ENCODE measurements around the gene KIF15. TPM values are rescaled to one million over a fixed set of nuclear protein-coding genes. Genes with fewer than 3 reads are reported as not detected.

The KIF15 gene
- total RNA-seq, 1 donor from 2014 or later = 2.4 TPM

DNA sequence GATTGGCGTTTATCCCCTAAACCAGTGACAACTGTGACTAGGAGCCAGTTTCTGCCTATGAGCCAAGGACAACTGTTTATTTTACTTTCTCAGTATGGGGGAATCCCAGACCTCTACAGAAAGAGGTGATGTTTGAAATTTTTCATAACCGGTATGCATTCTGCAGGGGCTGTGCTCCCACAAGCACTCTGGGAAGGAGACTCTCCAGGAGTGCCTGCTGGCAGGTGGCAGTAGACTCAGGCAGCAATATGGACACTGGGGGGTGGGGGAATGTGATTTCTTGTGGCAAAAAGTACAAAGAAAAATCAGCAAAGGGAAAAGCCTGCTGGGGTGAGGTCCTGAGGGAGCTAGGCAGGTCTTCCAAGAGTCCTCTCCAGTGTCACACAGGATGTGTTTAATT lies 118.7 kb downstream of the KIF15 start:
- H3K4me1 Mint-ChIP-seq = no peaks in the 10 kb centered on the region
- POLR2A ChIA-PET = no interaction called here
- H3K27ac Mint-ChIP-seq = no peak overlapping the region

GRCh38 chr3:44883213-44883955 lies 121.8 kb downstream of the KIF15 start:
- CTCF ChIA-PET = no interaction called here
- H3K27ac Mint-ChIP-seq = no peak overlapping the region
- DNase-seq = no peak
- TF ChIP-seq, protein P1, sequence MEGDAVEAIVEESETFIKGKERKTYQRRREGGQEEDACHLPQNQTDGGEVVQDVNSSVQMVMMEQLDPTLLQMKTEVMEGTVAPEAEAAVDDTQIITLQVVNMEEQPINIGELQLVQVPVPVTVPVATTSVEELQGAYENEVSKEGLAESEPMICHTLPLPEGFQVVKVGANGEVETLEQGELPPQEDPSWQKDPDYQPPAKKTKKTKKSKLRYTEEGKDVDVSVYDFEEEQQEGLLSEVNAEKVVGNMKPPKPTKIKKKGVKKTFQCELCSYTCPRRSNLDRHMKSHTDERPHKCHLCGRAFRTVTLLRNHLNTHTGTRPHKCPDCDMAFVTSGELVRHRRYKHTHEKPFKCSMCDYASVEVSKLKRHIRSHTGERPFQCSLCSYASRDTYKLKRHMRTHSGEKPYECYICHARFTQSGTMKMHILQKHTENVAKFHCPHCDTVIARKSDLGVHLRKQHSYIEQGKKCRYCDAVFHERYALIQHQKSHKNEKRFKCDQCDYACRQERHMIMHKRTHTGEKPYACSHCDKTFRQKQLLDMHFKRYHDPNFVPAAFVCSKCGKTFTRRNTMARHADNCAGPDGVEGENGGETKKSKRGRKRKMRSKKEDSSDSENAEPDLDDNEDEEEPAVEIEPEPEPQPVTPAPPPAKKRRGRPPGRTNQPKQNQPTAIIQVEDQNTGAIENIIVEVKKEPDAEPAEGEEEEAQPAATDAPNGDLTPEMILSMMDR (IDR thresholded peaks at IDR 0.05) = no peak
- H3K9me3 Mint-ChIP-seq = no peaks in the 10 kb centered on the region
- H3K4me3 Mint-ChIP-seq = no peak overlapping the region
- H3K27me3 Mint-ChIP-seq = peaks cover 19% of the 10 kb centered on the region
- H3K36me3 Mint-ChIP-seq (ENCODE audit: low read depth) = no peaks in the 10 kb centered on the region
- POLR2A ChIA-PET = no interaction called here
- intact Hi-C loops (cut with micrococcal nuclease) = no loop called here
- no peaks in the 10 kb centered on the region for H3K4me1 Mint-ChIP-seq
- ATAC-seq (ENCODE audit: low read depth) = no peak

More for the DNA sequence above, 118.7 kb downstream of the KIF15 start:
- TF ChIP-seq, protein P1 (IDR thresholded peaks at IDR 0.05) = no peak
- DNase-seq = no peak
- intact Hi-C loops (cut with micrococcal nuclease) = no loop called here
- H3K9me3 Mint-ChIP-seq = no peaks in the 10 kb centered on the region
- CTCF ChIA-PET = no interaction called here
- no peak overlapping the region for H3K4me3 Mint-ChIP-seq
- H3K36me3 Mint-ChIP-seq (ENCODE audit: low read depth) = no peaks in the 10 kb centered on the region
- no peak for ATAC-seq (ENCODE audit: low read depth)
- H3K27me3 Mint-ChIP-seq = peaks cover 16% of the 10 kb centered on the region

- Mint-ChIP-seq H3K4me1 (no peaks in the 10 kb centered on the region), H3K27ac (no peak overlapping the region), H3K9me3 (no peaks in the 10 kb centered on the region), H3K36me3 (ENCODE audit: low read depth) (no peaks in the 10 kb centered on the region), H3K27me3 (peaks cover 17% of the 10 kb centered on the region), H3K4me3 (no peak overlapping the region)
- intact Hi-C loops (cut with micrococcal nuclease) = no loop called here
- ChIA-PET CTCF (no interaction called here), POLR2A (no interaction called here)
- DNase-seq (no peak), ATAC-seq (ENCODE audit: low read depth) (no peak)
- TF ChIP-seq, protein P1 (IDR thresholded peaks at IDR 0.05) = no peak
Measured at GRCh38 chr3:44883999-44884431, 122.4 kb downstream of the KIF15 start.

DNA sequence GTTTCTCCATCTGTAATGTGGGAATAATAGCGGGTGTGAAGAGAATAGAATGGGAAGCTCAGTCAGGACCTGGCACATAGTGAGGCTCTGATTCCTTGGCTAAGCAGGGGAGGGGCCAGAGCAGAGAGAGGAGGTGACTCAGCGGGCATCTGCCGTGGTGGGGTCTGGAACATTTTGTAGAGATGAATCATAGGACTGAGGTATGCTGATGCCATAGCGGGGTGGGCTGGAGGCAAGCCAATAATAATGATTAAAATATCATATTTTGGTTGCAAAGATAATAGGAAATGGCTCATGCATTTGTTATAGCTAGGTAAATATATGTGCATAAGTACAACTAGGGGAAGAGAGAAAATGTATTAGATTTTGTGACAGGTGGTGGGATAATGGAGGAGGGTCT lies 124.0 kb downstream of the KIF15 start:
- CTCF ChIA-PET = no interaction called here
- Mint-ChIP-seq H3K27me3 (peaks cover 15% of the 10 kb centered on the region), H3K9me3 (no peaks in the 10 kb centered on the region), H3K4me1 (no peaks in the 10 kb centered on the region), H3K36me3 (ENCODE audit: low read depth) (no peaks in the 10 kb centered on the region), H3K27ac (no peak overlapping the region), H3K4me3 (no peak overlapping the region)
- intact Hi-C loops (cut with micrococcal nuclease) = no loop called here
- no peak for DNase-seq
- POLR2A ChIA-PET = no interaction called here
- ATAC-seq (ENCODE audit: low read depth) = no peak
- TF ChIP-seq, protein P1 (IDR thresholded peaks at IDR 0.05) = no peak

DNA sequence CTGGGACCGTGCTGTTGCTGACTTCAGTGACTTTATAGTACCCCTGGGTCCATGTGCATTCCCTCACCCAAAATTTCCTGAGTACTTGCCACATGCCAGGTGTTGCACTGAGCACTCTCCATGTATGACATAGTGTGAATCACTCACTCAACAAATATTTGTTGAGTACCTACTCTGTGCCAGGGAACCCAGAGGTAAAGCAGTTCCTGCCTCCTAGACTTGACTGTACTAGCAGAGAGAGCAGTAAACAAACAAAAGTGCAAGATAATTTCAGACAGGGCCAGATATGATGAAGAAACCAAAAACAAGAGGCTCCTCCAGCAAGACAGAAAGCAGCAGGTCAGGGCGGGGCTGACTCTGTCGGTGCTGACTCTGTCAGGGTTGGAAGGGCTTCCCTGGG lies 125.0 kb downstream of the KIF15 start:
- Mint-ChIP-seq H3K4me1 (no peaks in the 10 kb centered on the region), H3K36me3 (ENCODE audit: low read depth) (no peaks in the 10 kb centered on the region), H3K9me3 (no peaks in the 10 kb centered on the region), H3K4me3 (no peak overlapping the region), H3K27ac (no peak overlapping the region), H3K27me3 (peaks cover 14% of the 10 kb centered on the region)
- CTCF ChIA-PET = no interaction called here
- TF ChIP-seq, protein P1 (IDR thresholded peaks at IDR 0.05) = no peak
- POLR2A ChIA-PET = no interaction called here
- ATAC-seq (ENCODE audit: low read depth) (no peak), DNase-seq (no peak)
- intact Hi-C loops (cut with micrococcal nuclease) = no loop called here
